Ishikawa (cell line): ENCODE results near the gene HLA-DOA.

Experiments used
- CEBPB ChIP-seq: IDR thresholded peaks from 2 replicates; pipeline ENCODE4 v1.6.1; 2012
- CREB1 ChIP-seq: IDR thresholded peaks from 2 replicates; pipeline ENCODE4 v1.6.1; 2012; ENCODE audit warnings: low read depth
- EGR1 ChIP-seq: IDR thresholded peaks from 2 replicates; pipeline ENCODE4 v1.6.1; 2012
- EP300 ChIP-seq: IDR thresholded peaks from 2 replicates; pipeline ENCODE4 v1.6.1; 2012; ENCODE audit warnings: borderline replicate concordance
- FOXM1 ChIP-seq: IDR thresholded peaks from 2 replicates; pipeline ENCODE4 v1.6.1; 2012; ENCODE audit warnings: low read depth, borderline replicate concordance
- MAX ChIP-seq: IDR thresholded peaks from 2 replicates; pipeline ENCODE4 v1.6.1; 2012
- NFIC ChIP-seq: IDR thresholded peaks from 2 replicates; pipeline ENCODE4 v1.6.1; 2012
- RAD21 ChIP-seq: IDR thresholded peaks from 2 replicates; pipeline ENCODE4 v1.6.1; 2012; ENCODE audit warnings: low read depth
- REST ChIP-seq: IDR thresholded peaks from 2 replicates; pipeline ENCODE4 v1.6.1; 2012; ENCODE audit warnings: low read depth, mild to moderate bottlenecking
- TAF1 ChIP-seq: IDR thresholded peaks from 2 replicates; pipeline ENCODE4 v1.6.1; 2012; ENCODE audit warnings: low read depth, mild to moderate bottlenecking
- TCF12 ChIP-seq: IDR thresholded peaks from 2 replicates; pipeline ENCODE4 v1.6.1; 2012; ENCODE audit warnings: low read depth
- TEAD4 ChIP-seq: IDR thresholded peaks from 2 replicates; pipeline ENCODE4 v1.6.1; 2012
- USF1 ChIP-seq: IDR thresholded peaks from 2 replicates; pipeline ENCODE4 v1.6.1; 2012
- YY1 ChIP-seq: IDR thresholded peaks from 2 replicates; pipeline ENCODE4 v1.6.1; 2012; ENCODE audit warnings: low read depth
- ZBTB7A ChIP-seq: IDR thresholded peaks from 2 replicates; pipeline ENCODE4 v1.6.1; 2012; ENCODE audit warnings: low read depth

The HLA-DOA gene

GRCh38 chr6:32976334-32977069 is 32.9 kb downstream of the HLA-DOA start:
- TF ChIP-seq USF1: no peak

GRCh38 chr6:32975886-32976285 is 33.5 kb downstream of the HLA-DOA start:
- TF ChIP-seq MAX: no peak
- no peak for TF ChIP-seq ZBTB7A
- no peak for TF ChIP-seq USF1
- TF ChIP-seq YY1: no peak
- TF ChIP-seq CREB1: no peak
- TF ChIP-seq NFIC: no peak
- TF ChIP-seq FOXM1: no peak
- TF ChIP-seq TEAD4: no peak
- no peak for TF ChIP-seq RAD21
- no peak for TF ChIP-seq REST
- TF ChIP-seq CEBPB: no peak
- TF ChIP-seq TCF12: no peak
- TF ChIP-seq EP300: no peak
- TF ChIP-seq EGR1: no peak
- TF ChIP-seq TAF1: no peak

- TF ChIP-seq RAD21: no peak
- no peak for TF ChIP-seq TAF1
- no peak for TF ChIP-seq EP300
- no peak for TF ChIP-seq YY1
- TF ChIP-seq MAX: no peak
- TF ChIP-seq REST: no peak
- no peak for TF ChIP-seq USF1
- TF ChIP-seq TEAD4: no peak
- no peak for TF ChIP-seq CEBPB
- no peak for TF ChIP-seq EGR1
- no peak for TF ChIP-seq FOXM1
Observed at GRCh38 chr6:32974541-32975308, 34.7 kb downstream of the HLA-DOA start.

GRCh38 chr6:32974016-32974333 is 35.4 kb downstream of the HLA-DOA start:
- TF ChIP-seq FOXM1 (no peak), CREB1 (no peak), MAX (no peak), NFIC (no peak)

- TF ChIP-seq FOXM1: no peak
- no peak for TF ChIP-seq ZBTB7A
- no peak for TF ChIP-seq USF1
- TF ChIP-seq CREB1: no peak
- TF ChIP-seq REST: no peak
- no peak for TF ChIP-seq EP300
- no peak for TF ChIP-seq TEAD4
- no peak for TF ChIP-seq CEBPB
- TF ChIP-seq RAD21: no peak
- no peak for TF ChIP-seq NFIC
- no peak for TF ChIP-seq YY1
- no peak for TF ChIP-seq EGR1
- TF ChIP-seq TAF1: no peak
- TF ChIP-seq TCF12: no peak
- TF ChIP-seq MAX: no peak
Observed at GRCh38 chr6:32973144-32974015, 36.0 kb downstream of the HLA-DOA start.
